Measurements from ENCODE around the gene CDCA4. TPM values are rescaled to one million over a fixed set of nuclear protein-coding genes. Genes with fewer than 3 reads are reported as not detected.

Gene CDCA4
- total and polyA plus RNA-seq, 10 donors: 5.8 to 15.1 (median 8.6) TPM

DNA sequence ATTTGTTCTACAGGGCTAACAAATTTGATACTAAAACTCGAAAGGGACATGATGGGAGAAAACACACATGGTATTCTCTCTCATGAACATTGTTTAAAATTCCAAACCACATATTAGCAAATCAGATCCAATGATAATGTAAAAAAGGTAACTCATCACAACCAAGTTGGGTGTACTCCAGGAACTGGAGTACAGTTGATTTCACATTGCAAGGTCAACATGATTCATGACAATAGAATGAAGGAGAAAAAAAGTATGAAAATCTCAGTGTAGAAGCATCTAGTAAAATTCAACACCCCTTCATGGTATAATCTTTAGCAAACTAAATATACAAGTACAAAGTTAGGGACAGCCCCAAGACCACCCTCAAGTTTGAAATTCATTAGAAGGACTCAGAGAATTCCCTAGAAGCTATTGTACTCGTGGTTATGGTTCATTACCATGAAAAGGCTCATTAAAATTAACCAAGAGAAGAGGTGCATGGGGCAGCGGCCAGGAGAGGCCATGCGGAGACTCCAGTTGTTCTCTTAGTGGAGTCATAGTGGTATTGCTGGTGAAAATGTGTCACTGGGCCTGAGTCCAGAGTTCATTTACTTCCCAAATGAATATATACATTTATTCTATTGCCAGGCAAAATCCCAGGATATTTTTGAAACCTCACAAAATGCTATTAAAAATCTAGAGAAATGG lies 3.1 kb upstream of the CDCA4 start:
- intact Hi-C loops (cut with DNase I; ENCODE audit: low total_unique reads): no loop called here

DNA sequence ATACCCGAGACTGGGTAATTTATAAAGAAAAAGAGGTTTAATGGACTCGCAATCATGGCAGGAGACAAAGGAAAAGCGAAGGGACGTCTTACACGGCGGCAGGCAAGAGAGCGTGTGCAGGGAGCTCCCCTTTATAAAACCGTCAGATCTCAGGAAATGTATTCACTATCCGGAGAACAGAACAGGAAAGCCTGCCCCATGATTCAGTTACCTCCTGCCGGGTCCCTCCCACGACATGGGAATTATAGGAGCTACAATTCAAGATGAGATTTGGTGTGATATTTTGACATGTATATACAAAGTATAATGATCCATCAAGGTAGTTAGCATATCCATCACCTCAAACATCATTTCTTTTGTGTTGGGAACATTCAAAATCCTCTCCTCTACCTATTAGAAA lies 2.3 kb upstream of the CDCA4 start:
- no peak overlapping the region for H3K4me3 ChIP-seq
- 57 to 74% (median 70%) methylated on average over 11 of the region's 11 CpGs for WGBS, 5 donors
- H3K27me3 ChIP-seq (replicated peaks in 1 of 7): no peaks in the 10 kb centered on the region
- H3K9me3 ChIP-seq: no peaks in the 10 kb centered on the region
- DNase-seq: no peak
- no peaks in the 10 kb centered on the region for H3K36me3 ChIP-seq
- no peak for TF ChIP-seq POLR2AphosphoS5 (IDR thresholded peaks at IDR 0.05)
- H3K27ac ChIP-seq: no peak overlapping the region
- intact Hi-C loops (cut with DNase I; ENCODE audit: low total_unique reads): no loop called here
- peaks cover 20 to 64% (median 45%) of the 10 kb centered on the region in 6 donors for H3K4me1 ChIP-seq

More for the DNA sequence above, 3.1 kb upstream of the CDCA4 start:
- Histone ChIP-seq H3K4me1 (peaks cover 19 to 56% (median 38%) of the 10 kb centered on the region in 6 donors), H3K9me3 (no peaks in the 10 kb centered on the region), H3K4me3 (no peak overlapping the region), H3K27me3 (replicated peaks in 1 of 7) (no peaks in the 10 kb centered on the region), H3K36me3 (no peaks in the 10 kb centered on the region), H3K27ac (peak overlapping the region in 2 of 8 donors; percentile 49 to 63)
- DNase-seq: no peak
- TF ChIP-seq POLR2A (IDR thresholded peaks at IDR 0.05) (no peak), POLR2AphosphoS5 (IDR thresholded peaks at IDR 0.05) (no peak)
- TF ChIP-seq, protein P1, sequence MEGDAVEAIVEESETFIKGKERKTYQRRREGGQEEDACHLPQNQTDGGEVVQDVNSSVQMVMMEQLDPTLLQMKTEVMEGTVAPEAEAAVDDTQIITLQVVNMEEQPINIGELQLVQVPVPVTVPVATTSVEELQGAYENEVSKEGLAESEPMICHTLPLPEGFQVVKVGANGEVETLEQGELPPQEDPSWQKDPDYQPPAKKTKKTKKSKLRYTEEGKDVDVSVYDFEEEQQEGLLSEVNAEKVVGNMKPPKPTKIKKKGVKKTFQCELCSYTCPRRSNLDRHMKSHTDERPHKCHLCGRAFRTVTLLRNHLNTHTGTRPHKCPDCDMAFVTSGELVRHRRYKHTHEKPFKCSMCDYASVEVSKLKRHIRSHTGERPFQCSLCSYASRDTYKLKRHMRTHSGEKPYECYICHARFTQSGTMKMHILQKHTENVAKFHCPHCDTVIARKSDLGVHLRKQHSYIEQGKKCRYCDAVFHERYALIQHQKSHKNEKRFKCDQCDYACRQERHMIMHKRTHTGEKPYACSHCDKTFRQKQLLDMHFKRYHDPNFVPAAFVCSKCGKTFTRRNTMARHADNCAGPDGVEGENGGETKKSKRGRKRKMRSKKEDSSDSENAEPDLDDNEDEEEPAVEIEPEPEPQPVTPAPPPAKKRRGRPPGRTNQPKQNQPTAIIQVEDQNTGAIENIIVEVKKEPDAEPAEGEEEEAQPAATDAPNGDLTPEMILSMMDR (IDR thresholded peaks at IDR 0.05 in 8 of 11, conservative IDR thresholded peaks at IDR 0.05 in 3 of 11): no peak
- 78 to 87% (median 82%) methylated on average over 4 of the region's 4 CpGs for WGBS, 5 donors

DNA sequence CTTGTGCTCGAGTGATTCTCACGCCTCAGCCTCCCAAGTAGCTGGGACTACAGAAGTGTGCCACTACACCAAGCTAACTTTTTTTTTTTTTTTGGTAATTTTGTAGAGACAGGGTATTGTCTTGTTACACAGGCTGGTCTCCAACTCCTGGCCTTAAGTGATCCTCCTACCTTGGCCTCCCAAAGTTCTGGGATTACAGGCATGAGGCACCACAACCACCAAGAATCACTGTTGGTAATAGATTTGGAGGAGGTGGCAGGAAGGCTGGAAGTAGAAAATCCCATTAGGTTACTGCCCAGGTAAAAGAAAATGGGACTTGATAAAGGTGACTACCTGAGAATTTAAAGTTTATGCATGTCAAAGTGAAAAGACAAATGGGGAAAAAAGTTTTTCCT lies 1.4 kb upstream of the CDCA4 start:
- DNase-seq: no peak
- no peaks in the 10 kb centered on the region for H3K36me3 ChIP-seq
- H3K27me3 ChIP-seq (replicated peaks in 1 of 7): no peaks in the 10 kb centered on the region
- 72 to 86% (median 85%) methylated on average over 2 of the region's 2 CpGs for WGBS, 5 donors
- peaks cover 20 to 72% (median 48%) of the 10 kb centered on the region in 6 donors for H3K4me1 ChIP-seq
- H3K9me3 ChIP-seq: no peaks in the 10 kb centered on the region
- peak overlapping the region in 2 of 8 donors; percentile 60 to 69 for H3K4me3 ChIP-seq
- intact Hi-C loops (cut with DNase I; ENCODE audit: low total_unique reads): no loop called here
- TF ChIP-seq POLR2A (IDR thresholded peaks at IDR 0.05): no peak
- TF ChIP-seq POLR2AphosphoS5 (IDR thresholded peaks at IDR 0.05): no peak
- TF ChIP-seq, protein P1 (IDR thresholded peaks at IDR 0.05 in 8 of 11, conservative IDR thresholded peaks at IDR 0.05 in 3 of 11): no peak
- no peak overlapping the region for H3K27ac ChIP-seq

DNA sequence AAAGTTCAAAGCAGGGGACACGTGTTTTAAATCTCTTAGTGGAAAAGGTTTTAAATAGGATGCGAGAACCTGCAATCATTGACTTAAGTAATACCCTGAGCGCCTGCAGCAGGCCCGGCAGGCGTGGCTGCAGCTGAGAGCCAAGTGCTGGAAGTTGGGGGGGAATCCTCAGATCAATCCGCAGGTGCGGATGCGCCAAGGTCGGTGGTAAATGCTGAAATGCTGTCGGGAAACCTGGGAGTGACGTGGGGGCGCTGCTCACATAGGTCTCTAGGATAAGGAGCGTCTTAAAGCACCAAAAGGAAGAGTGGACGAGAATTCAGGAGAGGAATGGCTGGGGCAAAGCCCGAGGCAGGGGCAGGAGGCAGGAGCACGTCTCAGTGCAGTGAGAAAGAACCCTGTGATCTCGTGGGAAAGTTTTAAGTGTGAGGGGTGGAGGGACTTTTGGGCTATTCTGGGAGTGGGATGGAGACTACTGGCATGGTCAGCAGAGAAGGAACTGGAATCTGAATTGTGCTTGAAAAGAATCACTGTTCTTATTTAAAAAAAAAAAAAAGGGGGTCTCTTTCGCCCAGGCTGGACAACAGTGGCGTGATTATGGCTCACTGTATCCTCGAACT lies 883 bp upstream of the CDCA4 start:
- TF ChIP-seq, protein P1 (IDR thresholded peaks at IDR 0.05 in 8 of 11, conservative IDR thresholded peaks at IDR 0.05 in 3 of 11): no peak
- TF ChIP-seq POLR2AphosphoS5 (IDR thresholded peaks at IDR 0.05) (no peak), POLR2A (IDR thresholded peaks at IDR 0.05) (no peak)
- Histone ChIP-seq H3K4me3 (peak overlapping the region; percentile 28 to 98 (median 72)), H3K27me3 (replicated peaks in 1 of 7) (no peaks in the 10 kb centered on the region), H3K4me1 (peaks cover 20 to 77% (median 53%) of the 10 kb centered on the region in 6 donors), H3K36me3 (no peaks in the 10 kb centered on the region), H3K27ac (peak overlapping the region; percentile 68 to 95 (median 81)), H3K9me3 (no peaks in the 10 kb centered on the region)
- 11 to 13% (median 12%) methylated on average over 20 of the region's 20 CpGs for WGBS, 5 donors
- intact Hi-C loops (cut with DNase I; ENCODE audit: low total_unique reads): no loop called here
- DNase-seq: peak; percentile 88

Measured in spleen (tissue), 11 donors.